Measurements from ENCODE around the gene SLC25A10. TPM values are rescaled to one million over a fixed set of nuclear protein-coding genes. Genes with fewer than 3 reads are reported as not detected.
A peak's percentile ranks its signal among the peaks of the same experiment; 100 is the strongest.

Gene SLC25A10
- total RNA-seq, 1 experiment from 2014 or later, result 37.8 TPM

DNA sequence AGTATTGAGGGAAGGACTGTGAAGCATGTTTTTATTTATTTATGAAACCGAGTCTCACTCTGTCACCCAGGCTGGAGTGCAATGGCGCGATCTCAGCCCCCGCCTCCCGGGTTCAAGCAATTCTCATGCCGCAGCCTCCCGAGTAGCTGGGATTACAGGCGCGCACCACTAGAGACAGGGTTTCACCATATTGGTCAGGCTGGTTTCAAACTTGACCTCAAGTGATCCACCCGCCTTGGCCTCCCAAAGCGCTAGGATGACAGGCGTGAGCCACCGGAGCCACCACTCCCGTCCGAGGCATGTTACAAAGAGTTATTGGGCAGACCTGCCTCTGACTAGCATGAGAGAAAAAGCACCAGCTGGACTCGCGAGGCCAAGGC is 5.9 kb upstream of the SLC25A10 start:
- no peak for DNase-seq (ENCODE audit: low read depth)

- DNase-seq (ENCODE audit: low read depth), result no peak
Measured at GRCh38 chr17:81706757-81707624, 5.1 kb upstream of the SLC25A10 start.

DNA sequence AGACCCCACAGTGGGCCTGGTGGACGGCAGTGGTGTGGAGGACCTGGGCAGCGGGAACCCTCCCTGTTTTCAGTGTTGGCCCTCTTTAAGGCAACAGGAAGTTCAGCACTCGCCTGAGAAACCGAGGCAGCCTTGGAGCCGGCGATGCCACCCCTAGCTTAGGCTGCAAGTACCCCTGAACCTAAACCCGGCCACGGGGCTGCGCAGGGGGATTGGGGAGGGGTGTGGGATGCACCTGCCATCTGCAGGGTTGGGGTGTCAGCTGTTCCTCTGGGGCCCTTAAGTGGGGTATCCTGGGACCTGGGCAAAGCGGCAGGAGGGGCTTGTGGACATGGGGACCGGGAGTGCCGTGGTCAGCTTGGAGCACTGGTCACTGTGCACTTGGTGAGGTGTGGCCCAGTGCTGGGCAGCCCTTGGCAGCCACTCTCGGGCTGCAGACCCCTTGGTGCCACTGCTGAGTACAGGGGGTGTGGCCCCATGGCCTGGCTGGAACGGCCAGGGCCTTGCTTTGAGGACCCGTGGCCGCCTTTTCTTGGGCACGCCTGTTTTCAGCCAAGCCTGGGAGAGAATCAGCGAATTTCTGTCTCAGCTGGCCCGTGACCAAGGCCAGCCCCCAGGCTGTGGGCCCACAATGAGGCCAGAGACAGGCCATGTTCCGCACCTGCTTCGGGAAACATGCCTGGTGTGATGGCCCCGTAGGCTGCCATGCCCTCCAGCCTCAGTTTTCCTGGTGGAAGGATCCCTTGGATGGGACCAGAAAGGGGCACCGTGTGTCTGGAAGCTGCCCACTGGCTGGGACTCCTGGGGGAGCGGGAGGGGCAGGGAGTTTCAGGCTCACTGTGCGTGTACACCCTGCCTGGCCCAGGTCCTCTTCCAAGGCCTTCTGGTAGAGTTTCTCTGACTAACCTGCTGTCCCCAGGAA is 4.1 kb upstream of the SLC25A10 start:
- no peak for DNase-seq (ENCODE audit: low read depth)

DNA sequence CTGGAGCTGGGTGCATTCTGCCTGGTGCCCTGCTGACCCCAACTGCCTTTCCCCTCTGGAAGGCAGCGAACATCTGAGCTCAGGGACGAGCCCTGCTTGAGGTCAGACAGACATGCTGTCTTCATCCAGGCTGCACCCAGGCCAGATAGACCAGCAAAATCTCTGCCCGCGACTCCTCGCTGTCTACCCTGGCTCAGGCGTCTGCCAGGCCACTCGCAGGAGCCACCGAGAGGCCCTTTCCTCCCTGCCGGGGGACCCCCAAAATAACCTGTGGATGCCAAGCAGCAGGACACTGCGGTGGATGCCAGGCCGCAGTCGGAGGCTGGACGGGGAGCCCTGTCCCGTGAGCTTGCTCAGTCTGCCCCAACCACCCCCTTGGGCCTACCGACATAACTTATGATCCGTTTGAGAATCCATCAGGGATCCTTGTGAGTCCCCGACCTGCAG is 3.3 kb upstream of the SLC25A10 start:
- no peak for DNase-seq (ENCODE audit: low read depth)

DNA sequence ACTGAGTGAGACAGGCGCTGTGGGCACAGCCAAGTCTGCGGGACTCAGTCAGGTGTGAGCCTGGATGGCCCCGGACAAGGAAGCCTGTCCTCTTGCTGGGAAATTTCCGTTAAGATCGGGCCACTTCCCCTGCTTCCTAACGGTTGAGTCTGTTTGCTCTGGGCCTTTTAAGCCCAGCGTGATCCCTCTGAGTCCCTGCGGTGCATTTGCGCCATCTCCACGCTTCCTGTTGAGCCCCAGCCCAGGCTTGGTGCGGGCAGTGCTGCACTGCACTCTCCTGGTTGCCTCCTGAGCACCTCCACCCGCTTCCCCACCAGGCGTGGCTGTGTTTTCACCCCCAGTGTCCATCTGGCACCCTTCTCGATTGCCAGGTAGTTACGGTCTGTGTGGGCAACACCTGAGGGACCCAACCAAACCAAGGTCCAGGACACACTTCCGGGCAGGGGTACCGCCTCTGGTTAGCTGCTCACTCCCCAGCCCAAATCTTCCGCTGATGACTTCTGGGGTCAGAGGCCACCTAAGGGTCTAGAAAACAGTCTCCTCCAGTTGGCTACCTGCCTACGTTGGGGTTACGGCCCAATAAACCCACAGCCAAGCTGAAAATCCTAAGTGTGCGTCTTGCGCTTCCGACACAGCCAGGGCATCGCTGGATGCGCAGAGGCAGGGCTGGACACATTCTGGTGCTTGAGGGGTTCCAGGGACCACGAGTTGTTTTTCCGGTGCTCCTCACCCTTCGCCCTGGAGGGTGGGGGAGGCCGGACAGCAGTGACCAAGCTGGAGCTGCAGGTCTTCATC is 1.4 kb upstream of the SLC25A10 start:
- DNase-seq (ENCODE audit: low read depth), result no peak

DNA sequence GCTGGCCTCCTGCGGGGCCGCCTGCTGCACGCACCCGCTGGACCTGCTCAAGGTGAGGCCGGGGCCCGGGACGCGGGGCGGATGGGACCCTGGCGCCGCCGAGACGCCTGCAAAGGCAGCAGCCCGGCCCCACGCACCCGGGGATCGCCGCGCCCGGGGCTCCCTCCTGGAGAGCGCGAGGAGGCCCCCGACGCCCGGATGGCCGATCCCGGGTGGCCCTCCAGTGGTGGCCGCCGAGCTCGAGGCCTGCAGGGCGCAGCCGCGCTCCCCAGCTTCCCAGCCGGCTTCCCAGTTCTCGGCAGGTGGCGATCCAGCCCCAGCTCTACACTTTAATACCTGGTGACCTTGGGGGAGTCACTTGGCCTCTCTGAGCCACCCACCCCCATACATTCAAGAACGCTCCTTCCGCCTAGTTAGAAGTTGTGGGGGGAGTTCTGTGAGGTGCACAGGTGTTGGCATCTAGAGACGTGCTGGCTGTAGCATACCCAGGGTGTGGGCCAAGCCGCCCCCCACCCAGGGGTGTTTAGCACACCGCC is 452 bp downstream of the SLC25A10 start:
- peak; percentile 37 for DNase-seq (ENCODE audit: low read depth)

DNA sequence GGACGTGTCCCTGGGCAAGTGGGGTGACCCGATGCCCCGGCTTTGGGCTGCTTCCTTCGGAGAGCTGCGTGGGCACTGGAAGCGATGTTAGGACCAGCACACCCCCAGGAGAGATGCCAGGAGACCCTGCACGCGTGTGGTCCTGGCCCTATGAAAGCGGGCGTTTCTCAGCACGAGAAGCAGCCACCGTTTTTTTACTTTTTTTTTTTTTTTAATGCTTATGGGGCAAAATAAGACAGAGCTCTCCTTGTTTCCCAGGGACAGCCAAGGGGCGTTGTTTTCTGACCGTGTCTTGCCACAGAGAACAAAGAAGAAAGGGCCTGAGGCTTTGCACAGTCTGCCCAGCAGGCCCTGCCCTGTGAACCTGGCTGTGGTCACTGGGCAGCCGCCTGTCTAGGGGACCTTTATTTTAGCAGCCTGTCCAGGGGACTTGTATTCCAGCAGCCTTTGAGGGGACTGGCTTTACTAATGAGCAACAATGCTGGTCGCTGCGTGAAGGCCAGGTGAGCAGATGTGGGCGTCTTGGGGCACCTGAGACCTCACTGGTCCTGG is 996 bp downstream of the SLC25A10 start:
- DNase-seq (ENCODE audit: low read depth), result no peak

GRCh38 chr17:81713556-81714411 is 1.7 kb downstream of the SLC25A10 start:
- DNase-seq (ENCODE audit: low read depth), result no peak

GRCh38 chr17:81714412-81715106 is 2.5 kb downstream of the SLC25A10 start:
- no peak for DNase-seq (ENCODE audit: low read depth)

DNA sequence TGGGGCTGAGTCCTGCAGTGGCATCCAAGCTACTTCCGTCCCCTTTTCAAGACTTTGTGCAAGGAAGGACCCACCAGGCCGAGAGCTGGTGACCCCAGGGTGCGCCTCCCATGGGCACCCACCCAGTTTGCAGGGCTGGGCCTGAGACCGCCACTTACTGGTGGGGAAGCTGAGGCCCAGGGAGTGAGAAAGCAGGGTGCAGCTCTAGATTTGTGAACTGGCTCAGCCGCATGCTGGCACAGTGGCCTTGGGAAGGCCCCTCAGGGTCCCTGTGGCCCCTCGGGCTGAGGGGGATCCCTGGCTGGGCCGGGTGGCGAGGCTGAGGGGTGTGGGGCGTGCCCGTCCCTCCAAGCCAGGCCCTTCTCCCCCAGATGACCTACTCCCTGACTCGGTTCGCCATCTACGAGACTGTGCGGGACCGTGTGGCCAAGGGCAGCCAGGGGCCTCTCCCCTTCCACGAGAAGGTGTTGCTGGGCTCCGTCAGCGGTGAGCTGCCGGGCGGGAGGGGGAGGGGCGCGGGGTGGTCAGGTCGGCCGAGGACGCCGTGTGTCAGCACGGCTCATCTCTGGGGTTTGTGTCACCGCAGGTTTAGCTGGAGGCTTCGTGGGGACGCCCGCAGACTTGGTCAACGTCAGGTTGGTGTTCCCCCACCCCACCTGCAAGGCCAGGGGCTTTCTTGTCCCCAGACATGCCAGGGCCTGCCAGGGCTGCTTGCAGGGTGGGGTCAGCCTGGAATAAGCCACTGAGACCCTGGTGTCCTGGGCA is 3.2 kb downstream of the SLC25A10 start:
- no peak for DNase-seq (ENCODE audit: low read depth)

DNA sequence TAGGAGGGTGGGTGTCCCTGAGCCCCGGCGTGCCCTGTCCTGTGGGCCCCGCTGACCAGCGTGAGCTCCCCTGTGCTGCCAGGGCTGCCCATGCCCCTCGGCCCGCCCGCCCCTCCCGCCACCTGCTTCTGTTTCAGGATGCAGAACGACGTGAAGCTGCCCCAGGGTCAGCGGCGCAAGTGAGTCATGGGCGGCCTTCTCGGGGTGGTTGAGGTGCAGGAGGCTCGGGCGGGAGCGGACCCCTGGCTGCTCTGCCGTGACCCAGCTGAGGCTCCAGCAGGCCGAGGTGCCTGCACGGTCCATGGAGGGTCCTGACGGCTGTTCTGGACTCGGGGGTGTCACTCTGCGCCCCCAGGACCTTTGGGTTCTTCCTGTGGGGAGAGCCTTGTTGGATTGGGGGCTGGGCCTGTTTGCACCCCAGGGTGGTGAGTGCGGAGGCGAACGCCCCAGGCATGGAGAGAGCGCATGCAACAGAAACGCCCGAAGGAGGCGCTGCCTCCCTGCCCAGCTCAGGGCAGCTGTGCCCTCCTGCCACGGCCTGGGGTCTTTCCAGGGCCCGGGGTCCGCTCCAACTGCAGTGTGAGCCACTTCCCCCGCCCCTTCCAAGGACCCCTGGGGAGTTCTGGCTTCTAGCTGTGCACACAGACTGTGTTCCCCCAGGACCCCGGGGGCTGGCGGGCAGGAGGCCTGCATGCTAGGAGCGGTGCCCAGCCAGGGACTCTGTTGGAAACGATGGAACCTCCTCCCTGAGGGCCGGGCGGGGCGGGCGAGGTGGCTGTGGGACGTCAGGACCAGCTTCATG is 4.0 kb downstream of the SLC25A10 start:
- no peak for DNase-seq (ENCODE audit: low read depth)

DNA sequence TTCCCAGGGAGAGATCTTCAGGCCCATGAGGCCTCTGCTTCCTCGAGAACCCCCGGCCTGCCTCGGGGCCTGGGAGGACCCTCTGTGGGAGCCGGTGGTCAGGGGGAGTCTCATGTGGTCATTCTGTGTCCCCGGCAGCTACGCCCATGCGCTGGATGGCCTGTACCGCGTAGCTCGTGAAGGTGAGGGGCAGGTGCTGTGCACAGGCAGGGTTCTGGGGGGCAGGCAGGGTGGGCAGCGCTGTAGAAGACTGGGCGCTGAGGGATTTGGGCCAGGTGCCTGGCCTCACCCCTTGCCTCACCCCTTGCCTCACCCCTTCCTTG is 4.6 kb downstream of the SLC25A10 start:
- no peak for DNase-seq (ENCODE audit: low read depth)

DNA sequence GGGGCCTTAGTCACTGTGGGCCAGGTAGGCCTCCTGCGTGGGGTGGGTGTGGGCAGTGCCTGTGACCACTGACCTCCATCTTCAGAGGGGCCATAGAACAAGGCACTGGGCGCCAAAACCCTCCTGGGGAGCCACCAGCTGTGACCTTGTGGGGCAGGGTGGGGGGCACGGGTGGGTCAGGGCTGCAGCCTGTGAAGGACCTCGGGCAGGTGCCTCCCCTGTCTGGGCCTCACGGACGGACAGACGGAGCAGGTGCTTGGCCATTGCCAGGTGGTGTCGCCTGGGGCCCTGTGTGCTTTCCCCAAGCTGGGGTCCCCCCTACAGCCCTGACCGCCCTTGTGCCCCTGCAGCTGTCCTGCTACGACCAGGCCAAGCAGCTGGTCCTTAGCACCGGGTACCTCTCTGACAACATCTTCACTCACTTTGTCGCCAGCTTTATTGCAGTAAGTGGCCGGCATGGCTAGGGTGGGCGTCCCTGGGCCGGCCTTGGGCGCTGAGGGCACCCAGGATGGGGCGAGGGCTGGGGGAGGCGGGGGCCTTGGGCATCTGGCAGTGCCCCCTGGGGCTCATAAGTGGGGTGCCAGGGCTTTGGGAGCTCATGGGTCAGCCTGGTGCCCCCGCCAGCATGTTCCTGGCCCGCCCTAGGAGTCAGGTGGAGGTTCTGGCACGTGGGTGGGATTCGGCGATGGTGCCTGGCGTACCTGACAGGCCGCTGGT is 5.1 kb downstream of the SLC25A10 start:
- no peak for DNase-seq (ENCODE audit: low read depth)

GRCh38 chr17:81717766-81718089 is 5.6 kb downstream of the SLC25A10 start:
- no peak for DNase-seq (ENCODE audit: low read depth)

DNA sequence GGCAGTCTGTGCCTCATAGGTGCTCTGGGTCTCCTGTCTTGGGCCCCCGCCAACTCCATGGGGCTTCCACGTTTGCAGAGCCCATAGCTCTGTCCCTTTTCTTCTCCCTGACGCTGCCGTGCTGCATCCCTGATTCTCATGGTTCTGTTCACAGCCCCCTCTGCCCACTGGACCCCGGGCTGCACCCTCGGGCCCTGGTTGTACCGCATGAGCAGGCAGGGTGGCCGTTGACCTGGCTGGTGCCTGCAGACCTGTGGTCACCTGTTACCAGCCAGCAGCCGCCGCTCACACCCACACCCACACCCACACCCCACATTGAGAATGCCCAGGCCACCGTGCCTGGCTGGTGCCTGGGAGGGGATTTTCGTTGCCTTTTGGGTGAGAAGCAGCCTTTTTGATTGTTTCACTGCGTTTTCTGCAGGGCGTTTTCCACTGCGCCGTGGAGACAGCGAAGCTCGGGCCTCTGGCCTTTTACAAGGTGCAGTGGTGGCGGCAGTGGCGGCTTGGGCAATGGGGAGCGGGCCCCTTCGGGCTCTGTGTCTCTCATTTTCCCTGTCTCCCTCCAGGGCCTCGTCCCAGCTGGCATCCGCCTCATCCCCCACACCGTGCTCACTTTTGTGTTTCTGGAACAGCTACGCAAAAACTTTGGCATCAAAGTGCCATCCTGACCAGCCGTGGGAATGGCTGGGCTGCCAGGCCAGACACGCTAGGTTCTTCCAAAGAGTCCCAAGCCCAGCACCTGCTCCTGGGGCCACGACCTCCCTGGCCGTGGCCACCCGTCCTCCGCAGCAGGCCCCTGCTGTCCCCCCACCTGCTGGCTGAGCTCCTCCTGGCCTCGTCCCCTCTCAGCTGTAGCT is 7.6 kb downstream of the SLC25A10 start:
- DNase-seq (ENCODE audit: low read depth), result no peak

- no peak for DNase-seq (ENCODE audit: low read depth)
Measured at GRCh38 chr17:81720267-81721071, 8.4 kb downstream of the SLC25A10 start.

Measured in LHCN-M2 (cell line).